DMS53 treated with DMSO at 0.1 percent for 48 hours (cell line): Measurements from ENCODE around the gene KCNQ5.

Source experiments
- DNase-seq: peaks from one replicate; lab custom pipeline; 2025; ENCODE audit not compliant: unreplicated experiment; lab: John Stamatoyannopoulos, UW

Gene KCNQ5

DNA sequence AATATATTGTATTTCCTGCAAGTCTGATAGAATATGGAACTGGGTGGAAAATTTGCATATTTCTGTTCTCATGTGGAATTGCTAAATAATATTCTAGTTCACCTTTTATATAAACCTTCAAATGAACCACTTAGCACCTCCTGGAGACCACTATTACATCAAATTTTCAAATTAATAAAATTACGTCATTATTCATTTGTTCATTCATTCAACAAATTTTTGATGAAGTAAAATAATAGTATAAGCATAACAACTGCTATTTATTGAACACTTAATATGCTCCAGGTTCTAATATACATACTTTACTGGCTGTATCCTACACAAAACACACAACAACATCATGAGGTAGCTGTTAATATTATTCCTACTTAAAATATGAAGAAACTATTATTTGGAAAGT is 215.1 kb downstream of the KCNQ5 start:
- no peak for DNase-seq

DNA sequence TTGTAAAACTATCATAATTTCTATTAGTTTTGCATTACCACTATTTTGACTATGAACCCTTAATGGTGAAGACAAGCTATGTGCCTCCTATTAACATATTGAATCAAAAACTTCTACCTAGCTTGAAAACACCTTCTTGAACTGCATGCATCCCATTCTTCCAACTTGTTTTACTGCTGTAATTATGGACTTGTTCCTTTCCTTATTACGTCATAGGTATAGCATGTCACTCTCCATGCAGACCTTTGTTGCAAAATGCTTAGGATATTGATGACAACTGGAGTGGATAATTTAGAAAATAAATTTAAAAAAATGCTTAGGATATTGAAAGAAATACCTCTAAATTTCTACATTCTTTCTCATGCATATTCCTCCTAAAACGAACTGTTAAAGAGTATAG is 219.3 kb downstream of the KCNQ5 start:
- DNase-seq, result no peak

DNA sequence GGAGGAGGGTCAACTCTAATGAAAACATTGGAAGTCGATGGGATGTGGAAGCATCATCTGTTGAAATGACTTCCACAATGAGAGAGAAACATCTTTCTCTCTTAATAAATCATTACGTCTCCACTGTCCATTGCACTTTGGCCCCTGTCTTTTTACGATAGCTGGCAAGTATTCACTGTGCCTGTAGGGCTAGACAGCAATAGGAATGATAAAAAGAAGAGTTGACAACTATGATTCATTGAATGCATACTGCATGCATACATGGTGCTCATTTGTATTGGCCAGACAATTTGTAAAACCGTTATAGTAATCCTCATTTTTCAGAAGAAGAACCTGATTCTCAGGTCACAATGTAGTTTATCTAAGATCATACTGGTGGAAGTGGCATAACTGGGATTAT is 220.3 kb downstream of the KCNQ5 start:
- no peak for DNase-seq

DNA sequence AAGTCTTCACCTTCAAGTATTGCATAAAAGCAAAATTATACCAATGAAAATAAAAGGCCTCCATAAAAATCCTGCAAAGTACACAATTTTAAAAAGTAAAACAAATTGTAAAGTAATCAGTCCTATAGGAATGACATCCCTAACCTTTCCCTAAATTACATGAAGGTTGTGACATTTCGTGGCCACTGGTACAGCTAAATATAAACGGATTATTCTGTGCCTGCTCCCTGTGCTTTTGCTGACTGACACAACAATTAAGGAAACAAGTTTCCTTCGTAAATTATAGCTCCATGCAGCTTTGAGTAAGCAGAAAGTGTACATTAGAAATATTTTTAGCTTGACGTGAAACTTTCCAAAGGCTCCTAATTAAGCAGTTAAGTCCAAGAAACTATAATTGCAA is 222.8 kb downstream of the KCNQ5 start:
- DNase-seq, result no peak

DNA sequence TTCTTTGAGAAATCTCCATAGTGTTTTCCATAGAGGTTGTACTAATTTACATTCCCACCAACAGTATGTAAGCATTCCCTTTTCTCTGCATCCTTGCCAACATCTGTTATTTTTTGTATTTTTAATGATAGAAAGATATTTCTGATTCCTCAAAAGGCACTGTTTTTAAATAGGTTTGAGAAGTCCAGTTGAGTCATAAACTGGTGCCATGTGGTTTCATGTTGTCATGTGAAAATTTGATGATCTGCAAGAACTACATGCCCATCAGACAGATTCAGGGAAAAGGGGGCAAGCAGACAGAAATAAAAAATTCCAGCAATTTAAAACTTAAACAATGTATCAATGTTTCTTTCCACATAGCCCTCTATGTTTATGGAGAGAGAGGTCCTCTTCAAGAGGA is 227.5 kb downstream of the KCNQ5 start:
- DNase-seq, result no peak

DNA sequence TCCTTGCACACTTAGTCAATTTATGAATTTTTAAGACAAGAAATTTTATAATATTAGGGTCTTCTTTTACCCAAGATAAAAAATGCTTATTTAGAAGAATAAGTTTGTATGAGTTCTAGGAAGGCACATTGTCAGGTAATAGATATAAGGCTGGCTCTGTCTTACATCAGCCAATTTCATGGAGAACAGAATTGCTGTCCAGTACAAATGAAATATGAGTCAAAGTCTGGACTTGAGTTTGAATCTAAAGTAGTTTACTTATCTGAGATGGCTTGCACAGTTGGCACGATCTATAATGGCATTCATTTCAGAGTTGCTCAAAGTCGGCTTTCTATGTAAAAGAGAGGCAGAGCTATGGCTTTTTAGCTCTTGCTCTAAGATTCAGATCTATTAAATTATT is 228.2 kb downstream of the KCNQ5 start:
- no peak for DNase-seq

DNA sequence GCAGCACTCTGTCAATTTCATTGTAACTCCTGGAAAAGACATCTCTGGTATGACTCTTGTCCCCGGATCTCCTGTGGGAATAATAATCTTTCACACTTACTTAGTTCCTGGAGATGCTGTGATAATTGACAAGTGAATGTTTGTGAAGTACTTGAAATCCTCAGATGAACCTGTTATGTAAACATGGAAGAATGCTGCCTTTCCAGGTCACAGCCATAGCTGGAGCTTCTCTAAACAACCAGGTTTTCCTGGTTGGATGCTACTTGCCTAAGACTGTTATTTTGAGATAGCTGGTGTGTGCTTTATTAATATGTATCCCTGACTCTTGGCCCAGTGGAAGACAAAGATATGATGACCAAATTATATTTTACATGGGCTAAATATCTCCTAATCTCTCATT is 228.6 kb downstream of the KCNQ5 start:
- DNase-seq, result peak; percentile 97

DNA sequence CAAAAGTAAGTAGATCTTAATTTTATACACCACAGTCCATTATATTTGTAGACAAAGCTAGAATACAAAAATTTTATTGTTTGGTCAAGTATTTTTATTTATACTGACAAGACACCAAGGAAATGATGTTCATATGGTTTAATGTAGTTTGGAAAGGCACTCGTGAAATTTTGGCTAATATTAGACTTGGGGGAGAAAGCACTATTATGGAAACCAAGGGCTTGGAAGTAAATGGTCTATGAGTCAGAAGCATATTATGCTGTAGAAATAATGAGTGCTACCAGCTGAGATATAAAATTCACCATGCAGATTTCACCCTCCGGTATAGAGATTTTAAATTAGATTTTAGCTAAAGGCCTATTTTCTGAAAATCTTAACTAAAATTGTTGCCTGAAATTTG is 233.6 kb downstream of the KCNQ5 start:
- no peak for DNase-seq

DNA sequence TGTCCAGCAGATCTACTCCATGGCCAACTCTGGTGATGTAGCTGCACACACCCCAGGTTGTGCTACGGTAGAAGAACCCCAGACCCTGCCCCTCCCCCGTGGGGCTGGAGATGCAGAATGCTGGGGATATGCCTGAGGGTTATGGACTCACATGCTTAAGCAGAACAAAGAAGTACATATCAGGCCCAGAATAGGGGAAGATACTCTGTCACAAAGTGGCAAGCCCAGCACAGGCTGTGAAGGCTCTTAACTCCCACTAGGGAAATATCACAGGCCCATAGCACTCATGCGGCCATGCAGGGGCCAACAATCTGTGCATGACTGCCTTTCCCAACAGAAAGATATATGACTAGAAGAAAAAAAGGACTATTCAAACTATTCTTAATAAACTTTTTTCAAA is 234.9 kb downstream of the KCNQ5 start:
- DNase-seq, result no peak

DNA sequence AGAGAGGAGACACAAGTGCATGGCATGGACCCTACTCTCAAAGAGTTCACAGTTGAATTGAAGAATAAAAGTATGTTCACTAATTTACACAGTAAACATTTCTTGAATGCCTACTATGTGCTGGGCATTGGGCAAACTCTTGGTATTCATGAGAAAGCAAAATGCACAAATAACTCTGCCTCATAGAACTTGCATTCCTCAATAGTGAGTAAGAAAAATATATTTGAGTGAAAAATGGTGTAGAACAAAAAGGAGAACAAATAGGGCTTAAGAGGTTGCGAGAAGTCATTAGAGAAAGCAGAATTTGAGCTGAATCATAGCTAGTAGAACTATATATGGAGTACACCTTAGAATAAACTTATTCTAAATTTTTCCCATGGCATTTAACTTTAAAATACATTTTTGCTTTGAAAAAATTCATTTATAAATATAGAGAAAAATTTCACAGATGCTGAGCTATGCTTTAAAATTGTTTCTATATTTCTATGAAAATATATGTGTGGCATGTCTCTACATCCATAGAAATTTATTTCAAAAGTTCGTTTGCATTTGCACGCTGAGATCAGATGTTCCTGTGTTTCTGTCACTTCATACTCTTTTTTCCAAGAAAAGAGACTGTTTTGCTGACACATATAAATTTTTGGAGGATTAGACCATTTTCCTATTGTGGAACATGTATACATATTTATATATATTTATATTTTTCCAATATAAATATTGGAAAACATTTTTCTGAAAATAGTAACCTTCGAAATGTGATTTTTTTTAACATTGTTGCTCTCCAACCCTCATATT is 236.1 kb downstream of the KCNQ5 start:
- no peak for DNase-seq

DNA sequence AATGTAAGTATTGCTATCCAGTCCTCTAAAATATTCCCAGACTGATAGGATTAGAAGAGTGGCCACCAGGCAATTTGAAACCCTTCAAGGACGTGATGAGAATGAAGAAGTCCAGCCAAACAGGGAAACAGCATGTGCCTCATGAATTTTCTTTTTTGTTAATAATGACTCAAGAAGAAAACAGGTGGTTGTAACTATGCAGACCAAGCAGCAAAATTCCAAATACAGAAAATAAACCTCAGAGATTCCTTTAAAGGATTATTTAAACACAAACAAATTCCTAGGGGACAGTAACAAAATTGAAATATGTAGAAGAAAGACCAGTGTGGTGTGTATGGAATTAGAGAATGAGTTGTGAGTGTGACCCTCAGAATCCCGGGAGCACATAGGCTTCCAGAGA is 239.2 kb downstream of the KCNQ5 start:
- no peak for DNase-seq

DNA sequence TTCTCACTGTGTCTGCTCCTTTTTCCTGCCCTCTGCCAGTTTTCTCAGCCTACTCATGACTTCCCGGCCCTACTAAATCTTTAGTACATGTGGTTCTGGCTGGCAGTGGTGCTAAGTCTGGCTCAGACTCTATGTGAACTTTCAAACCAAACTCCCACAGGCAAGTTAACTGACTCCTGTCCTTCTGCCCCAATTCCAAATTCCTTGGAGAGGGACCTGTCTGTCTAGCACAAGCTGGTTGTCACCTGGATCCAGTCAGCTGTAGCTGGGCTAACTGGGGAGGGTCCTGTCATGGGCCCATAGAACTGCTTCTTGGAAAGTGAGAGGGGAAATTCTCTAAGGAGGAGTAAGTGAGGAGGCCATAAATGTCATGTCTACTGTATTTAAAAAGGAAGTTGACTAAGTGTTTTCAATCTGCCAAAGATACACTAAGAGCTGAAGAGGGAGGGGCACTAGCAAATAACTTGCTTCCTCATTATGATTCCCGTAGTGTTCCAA is 240.1 kb downstream of the KCNQ5 start:
- DNase-seq, result peak; percentile 4

DNA sequence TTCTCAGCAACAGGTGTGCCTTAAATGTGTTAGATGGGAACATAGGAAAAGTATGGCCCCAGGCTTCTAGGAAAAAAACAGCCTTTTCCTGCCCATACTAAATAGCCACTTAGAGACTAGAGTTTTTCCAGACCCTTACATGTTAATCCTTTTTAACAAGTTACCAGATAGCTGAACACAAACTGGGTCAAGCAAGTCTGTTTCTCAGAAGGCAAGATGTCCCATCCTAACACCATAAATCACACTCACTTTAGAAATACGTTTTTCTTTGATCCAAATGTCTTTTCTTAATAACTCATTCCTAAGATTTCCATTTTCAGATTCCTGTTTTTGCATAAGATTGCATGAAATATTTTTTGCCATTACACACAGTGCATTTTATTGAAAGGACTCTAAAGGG is 241.3 kb downstream of the KCNQ5 start:
- DNase-seq, result no peak

DNA sequence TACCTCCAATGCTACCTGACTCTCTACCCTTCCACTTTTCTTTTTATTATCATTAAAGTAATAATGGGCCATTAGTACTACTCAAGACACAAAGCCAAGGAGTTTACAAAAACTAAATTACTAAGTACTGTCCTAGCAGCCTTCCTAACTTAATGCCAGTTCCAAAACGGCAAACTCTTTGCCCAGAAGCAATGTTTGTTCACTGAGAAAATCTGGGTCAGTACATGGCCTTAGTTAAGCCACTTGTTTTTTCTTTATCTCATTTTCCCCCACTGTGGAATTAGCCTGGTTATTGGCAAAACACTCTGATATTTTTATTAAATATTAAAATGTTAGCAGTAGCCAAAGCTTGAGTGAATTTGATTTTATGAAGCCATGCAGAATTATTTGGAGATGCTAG is 242.4 kb downstream of the KCNQ5 start:
- DNase-seq, result no peak

DNA sequence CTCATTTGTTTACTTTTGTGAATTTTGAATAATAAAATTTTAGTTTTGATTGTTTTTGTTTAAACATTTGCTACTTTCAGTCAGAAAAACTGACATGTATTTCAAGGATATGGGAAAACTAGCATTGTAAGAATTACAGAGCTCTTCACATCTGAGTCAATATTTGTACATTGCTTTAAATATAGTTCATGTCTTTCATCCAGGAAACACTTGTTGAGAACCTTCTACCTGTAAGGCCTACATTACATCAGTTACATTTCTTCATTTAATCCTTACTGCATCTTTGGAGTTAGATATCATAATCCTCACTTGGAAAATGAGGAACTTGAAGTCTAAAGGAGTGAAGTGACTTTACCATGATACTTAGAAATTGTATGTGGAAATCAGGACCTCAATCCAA is 242.9 kb downstream of the KCNQ5 start:
- peak; percentile 88 for DNase-seq

DNA sequence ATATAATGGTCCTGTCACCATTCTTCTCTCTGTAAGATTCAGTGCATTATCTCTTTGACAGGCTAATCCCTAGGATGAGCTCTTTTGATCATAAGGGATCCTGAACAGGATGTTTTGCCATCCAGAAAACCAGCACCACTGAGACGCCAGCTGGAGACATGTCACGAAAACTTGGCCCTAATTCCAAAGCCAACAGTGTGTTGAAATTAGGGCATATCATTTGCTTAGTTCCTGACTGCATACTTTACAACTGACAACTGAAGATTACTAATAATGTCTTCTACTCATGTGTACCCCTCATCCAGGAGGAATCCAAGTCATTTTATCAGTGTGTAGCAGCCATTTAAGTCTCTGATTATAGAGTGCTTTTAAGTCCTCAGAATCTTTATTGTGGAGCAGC is 243.6 kb downstream of the KCNQ5 start:
- DNase-seq, result no peak

DNA sequence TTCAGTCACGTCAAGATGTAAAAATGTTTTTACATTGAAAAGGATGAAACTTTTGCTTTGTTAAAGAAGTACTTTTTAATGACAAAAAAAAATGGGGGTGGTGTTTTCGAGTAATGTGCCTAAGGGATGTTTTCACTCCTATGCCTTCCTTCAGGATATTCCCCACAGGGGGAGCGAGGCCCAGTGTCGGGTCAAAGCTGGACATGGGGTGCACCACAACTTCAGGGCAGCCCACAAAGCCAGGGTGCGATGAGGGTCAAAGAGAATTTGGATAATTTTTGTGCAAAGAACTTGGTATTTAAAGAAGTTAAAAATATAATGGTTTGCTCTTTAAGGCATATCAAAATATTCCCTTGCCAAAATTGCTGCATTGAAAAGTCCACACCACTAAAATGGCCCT is 247.8 kb downstream of the KCNQ5 start:
- DNase-seq, result no peak

DNA sequence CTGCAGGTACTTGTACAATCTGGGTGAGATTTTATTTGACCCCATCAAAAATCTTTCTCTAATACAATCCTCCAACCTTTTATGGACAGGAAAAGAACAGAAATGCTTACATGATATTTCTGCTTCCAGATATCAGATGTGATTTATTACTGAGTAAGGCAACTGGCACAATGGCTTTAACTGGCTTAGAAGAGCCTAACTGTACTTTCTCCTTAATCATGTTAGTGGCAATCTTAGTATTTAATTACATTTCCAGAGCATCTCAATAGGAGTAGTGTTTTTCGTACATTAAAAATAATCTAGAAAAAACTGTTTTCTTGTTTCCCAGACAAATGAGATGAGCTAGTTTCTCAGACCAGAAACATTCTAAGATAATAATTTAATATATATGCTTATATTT is 251.6 kb downstream of the KCNQ5 start:
- no peak for DNase-seq

DNA sequence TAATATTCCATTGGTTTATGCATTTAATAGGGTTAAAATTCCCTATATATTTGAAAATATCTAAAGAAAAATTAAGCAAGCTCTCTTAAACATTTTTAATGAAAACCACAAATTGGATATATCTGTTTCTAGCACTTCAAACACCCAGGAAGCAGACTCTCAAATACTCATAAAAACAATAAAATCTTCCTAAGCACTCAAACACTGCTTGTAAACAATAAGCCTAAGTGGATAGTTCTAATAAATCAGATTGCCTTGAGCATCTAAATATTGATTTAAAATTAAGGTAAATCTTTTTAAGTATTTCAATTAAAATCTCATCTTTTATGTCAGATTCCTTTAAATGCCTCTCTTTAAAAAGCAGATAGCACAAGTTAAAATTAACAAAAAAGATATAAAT is 254.4 kb downstream of the KCNQ5 start:
- DNase-seq, result peak; percentile 4

DNA sequence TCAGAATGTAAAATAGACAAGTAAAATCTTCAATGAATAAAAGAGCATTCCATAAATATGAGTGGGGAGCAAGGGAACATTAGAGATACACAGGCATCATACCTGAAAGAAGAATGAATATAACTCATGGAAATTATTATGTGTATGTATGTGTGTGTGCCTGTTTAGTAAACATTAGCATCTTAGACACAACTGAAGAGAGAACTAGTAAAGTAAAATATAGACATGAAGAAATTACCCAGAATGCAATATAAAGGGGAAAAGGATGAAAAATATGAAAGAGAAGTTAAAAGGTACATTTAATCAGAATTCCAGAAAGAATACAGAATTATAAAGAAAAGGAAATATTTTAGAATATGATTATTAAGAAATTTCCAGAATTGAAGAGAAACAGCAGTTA is 264.3 kb downstream of the KCNQ5 start:
- DNase-seq, result no peak

DNA sequence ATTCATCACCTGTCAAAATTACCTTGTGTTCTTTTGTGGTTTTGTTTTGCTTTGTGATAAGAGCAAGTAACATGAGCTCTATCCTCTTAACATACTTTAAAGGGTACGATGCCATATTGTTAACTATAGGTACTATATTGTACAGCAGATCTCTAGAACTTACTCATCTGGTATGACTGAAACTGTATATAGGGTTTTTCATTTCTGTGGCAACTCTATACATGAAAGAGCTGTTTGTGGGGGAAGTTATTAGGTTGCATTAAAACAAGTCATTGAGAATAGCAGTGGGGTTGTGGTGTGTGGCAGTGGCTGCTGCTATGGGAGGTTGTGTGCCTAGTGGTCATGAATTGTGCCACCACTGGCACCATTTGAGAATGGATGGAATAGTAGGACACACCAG is 268.4 kb downstream of the KCNQ5 start:
- DNase-seq, result no peak

DNA sequence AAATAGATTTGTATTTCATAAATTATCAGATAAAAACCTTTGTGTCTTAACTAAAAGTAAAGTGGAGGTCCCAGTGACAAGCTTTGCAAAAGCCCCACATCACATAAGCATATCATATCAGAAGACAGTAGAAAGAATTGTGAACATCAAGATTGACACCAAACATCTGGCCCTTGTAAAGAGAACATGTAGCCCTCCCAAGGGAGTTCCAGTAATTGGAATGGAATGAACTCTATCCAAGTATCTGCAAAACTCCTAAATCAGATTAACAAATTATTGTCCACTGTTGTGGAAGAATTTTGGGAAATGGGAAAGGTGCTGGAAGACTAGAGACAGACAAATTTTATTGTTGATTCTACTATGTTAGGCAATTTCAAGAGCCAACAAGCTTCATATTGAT is 268.8 kb downstream of the KCNQ5 start:
- DNase-seq, result no peak

DNA sequence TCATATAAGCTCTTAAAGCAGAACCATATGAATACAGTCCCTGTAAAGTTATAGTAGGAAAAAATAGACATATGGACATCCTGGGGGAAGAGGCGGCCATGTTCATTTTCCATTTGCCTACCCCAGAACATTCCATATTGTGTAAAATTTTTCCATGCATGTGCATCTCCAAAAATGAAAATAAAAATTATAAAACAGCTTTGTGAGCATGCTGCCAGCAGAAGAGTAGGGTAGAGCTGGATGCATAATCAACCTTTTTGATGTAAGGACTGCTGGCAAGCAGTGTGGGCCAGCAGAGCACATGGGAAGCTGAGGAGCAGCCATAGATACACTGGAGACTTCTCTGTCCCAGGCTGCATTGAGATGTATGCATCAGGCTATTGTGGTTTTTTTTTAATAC is 271.0 kb downstream of the KCNQ5 start:
- DNase-seq, result no peak
